UCSD-AML1 (cell line): ENCODE data around the gene FXYD4.
"Not testable (repeated sequence)": the region's sequence is repeated elsewhere in the genome, so short reads cannot be mapped to it uniquely, and the experiment has no call there.

Experiments used
- DNase-seq: peaks from one replicate; lab custom pipeline; 2025; ENCODE audit not compliant: unreplicated experiment; lab: John Stamatoyannopoulos, UW

The FXYD4 gene, protein sequence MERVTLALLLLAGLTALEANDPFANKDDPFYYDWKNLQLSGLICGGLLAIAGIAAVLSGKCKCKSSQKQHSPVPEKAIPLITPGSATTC

DNA sequence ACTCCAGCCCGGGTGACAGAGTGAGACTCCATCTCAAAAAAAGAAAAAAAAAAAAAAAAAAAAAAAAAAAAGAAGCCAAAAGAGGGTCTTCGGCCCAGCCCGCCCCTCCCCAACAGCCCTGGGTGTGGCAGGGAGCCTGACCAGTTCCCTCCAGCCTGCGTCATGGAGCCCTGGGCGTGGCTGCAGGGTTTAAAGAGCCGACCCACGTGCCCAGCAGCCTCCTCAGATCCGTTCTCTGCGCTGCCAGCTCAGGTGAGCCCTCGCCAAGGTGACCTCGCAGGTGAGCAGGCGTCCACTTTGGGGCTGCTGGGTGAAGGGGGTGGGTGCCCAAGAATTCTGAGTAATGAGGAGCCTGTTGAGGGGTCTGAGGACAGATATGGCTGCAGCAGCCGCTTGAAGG lies at the start of gene FXYD4:
TSS of gene FXYD4 (plus strand) at position 219 of the 400 bp plus-strand sequence. CDS start 2,111 bp downstream, outside the sequence.
- DNase-seq: no peak

DNA sequence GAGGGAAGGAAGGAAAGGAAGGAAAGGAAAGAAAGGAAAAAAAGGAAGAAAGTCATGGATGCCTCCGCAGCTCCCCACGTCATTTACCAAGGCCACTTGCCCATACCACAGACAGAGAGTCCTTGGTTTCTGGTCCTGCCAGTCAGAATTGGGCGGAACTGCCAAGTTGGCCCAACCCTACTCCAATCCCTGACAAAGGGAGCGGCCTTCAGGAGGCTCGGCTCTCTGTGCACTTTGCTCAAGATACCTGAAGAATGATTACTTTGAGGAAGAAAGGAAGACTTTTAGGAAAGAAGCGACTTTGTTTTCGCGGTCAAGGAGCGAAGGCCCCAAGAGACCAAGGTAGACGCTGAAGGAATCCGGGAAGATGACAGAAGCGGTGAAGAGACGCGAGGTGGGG lies 49.1 kb upstream of the FXYD4 start:
- DNase-seq: no peak

DNA sequence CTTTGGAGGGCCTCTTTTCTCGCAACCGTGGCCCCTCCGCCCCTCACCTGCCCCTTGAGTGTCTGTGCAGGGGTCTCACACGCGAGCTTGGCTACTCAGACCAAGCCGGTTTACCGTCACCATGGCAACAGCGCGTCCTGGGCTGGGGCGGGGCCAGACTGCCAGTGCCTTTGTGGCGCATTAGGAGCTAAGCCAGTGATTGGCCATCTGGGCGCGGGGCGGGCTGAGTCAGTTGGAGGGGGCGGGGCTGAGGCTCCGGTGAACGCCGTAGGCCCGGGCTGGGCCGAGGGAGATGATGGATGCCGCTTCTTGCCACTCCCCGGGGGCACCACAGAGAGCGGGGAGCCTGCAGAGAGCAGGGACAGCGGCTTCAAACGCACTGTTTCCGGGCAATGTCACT lies 48.7 kb upstream of the FXYD4 start:
- no peak for DNase-seq

DNA sequence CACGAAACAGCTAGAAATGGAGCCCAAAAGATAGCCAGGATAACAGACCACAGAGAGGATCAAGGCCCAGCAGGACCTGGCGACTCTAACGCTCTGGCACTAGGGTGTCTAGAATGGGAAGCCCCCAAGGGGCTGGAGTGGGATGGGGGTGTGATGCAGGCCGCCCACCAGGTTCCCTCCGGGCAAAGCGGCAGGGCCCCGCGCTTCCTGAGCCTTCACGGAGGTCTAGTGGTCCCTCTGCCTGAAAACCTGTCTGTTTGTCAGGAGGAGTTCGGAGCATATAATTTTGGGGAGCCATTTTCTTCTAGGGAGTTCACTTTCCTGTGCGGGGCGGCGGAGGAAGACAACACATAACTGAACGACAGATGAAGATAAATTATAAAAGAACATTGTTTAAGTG lies 48.2 kb upstream of the FXYD4 start:
- DNase-seq: no peak

DNA sequence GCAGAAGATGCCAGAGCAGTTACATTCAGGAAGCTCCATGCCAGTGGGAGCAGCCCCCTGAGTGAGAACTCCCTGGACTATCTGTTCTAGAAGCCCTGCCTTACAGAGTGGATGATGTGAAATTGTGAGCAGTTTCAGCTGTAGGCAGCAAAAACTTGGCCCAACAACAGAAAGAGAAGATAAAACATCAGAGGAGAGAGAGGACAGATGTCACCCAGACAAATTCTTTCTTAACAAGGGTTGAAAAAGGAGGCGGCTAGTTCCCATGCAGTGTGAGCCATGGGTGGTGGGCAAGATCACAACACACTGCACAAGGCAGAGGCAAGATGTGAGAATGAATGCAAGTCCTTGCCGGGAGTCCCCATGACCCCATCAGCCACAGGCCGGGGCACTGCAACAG lies 46.6 kb upstream of the FXYD4 start:
- no peak for DNase-seq

DNA sequence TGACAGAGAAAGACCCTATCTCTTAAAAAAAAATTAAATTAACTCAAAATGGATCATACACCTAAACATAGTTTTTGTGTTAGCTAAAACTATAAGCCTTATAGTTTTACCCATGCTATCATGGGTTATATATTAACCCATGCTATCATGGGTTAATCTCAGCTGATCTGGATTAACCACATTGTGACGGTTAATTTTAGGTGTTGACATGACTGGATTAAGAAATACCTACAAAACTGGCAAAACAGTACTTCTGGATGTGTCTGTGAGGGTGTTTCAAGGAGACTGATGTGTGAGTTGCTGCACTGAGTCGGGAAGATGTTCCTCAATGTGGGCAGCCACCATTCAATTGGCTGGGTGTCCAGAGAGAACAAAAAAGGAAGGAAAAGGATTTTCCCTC lies 44.3 kb upstream of the FXYD4 start:
- DNase-seq: no peak

DNA sequence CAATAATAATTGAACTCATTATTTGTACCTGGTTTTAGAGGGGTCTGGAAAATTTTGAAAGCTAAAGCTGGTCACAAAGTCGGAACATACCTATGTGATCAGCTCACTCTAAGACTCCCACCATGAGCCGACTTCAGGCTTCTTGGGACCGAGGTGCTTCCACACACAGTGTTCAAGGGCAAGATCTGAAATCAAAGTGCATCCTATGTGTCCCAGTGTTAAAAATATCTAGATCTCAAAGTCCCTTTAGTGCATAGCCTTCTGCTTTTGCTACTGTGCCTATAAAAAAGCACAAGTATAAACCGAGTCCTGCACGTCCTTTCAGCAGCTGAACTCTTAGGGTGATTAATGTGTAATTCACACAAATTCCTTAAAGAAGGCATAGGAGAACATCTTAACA lies 43.5 kb upstream of the FXYD4 start:
- no peak for DNase-seq

DNA sequence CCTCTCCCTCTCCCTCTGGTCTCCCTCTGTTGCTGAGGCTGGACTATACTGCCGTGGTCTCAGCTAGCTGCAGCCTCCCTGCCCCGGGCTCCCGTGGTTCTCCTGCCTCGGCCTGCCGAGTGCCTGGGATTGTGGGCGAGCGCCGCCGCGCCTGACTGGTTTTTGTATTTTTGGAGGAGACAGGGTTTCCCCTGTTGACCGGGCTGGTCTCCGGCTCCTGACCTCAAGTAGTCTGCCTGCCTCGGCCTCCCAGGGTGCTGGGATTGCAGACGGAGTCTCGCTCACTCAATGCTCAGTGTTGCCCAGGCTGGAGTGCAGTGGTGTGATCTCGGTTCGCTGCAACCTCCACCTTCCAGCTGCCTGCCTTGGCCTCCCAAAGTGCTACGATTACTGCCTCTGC lies 42.6 kb upstream of the FXYD4 start:
- DNase-seq: not testable (repeated sequence)

DNA sequence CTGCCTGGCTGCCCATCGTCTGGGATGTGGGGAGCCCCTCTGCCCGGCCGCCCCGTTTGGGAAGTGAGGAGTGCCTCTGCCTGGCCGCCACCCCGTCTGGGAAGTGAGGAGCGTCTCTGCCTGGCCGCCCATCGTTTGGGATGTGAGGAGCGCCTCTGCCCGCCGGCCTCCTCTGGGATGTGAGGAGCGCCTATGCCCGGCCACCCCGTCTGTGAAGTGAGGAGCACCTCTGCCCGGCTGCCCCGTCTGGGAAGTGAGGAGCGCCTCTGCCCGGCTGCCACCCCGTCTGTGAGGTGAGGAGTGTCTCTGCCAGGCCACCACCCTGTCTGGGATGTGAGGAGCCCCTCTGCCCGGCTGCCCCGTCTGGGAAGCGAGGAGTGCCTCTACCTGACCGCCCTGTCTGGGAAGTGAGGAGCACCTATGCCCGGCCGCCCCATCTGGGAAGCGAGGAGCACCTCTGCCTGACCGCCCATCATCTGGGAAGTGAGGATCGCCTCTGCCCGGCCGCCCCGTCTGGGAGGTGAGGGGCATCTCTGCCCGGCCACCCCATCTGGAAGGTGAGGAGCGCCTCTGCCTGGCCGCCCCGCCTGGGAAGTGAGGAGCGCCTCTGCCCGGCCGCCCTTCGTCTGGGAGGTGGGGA lies 42.1 kb upstream of the FXYD4 start:
- DNase-seq: not testable (repeated sequence)

DNA sequence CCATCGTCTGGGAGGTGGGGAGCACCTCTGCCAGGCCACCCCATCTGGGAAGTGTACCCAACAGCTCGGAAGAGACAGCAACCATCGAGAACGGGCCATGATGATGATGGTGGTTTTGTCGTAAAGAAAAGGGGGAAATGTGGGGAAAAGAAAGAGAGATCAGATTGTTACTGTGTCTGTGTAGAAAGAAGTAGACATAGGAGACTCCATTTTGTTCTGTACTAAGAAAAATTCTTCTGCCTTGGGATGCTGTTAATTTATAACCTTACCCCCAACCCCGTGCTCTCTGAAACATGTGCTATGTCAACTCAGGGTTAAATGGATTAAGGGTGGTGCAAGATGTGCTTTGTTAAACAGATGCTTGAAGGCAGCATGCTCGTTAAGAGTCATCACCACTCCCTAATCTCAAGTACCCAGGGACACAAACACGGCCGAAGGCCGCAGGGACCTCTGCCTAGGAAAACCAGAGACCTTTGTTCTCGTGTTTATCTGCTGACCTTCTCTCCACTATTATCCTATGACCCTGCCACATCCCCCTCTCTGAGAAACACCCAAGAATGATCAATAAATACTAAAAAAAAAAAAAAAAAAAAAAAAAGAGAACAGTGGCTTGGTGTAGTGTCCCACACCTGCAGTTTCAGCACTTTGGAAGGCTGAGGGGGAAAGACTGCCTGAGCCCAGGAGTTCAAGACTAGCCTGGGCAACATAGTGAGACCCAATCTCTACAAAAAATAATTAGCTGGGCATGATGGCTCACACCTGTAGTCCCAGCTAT lies 41.2 kb upstream of the FXYD4 start:
- not testable (repeated sequence) for DNase-seq

DNA sequence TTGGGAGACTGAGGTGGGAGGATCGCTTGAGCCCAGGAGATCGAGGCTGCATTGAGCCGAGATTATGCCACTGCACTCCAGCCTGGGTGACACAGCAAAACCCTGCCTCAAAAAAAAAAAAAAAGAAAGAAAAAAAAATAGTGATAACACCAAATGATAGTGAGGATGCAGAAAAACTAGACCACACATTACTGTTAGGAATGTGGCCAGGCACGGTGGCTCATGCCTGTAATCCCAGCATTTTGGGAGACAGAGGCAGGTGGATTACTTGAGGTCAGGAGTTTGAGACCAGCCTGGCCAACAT lies 40.7 kb upstream of the FXYD4 start:
- not testable (repeated sequence) for DNase-seq

DNA sequence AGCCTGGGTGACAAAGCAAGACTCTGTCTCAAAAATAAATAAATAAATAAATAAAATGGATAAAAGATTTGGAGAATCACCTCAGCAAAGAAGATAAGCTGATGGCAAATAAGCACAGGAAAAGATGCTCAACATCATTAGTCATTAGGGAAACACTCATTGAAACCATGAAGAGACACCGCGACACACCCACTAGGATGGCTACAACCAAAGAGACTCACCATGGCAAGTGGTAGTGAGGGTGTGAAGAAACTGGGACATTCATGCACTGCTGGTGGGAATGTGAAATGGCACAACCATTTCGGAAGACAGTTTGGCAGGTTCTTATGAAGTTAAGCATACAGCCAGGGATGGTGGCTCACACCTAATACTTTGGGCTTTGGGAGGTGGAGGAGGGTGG lies 37.8 kb upstream of the FXYD4 start:
- no peak for DNase-seq

DNA sequence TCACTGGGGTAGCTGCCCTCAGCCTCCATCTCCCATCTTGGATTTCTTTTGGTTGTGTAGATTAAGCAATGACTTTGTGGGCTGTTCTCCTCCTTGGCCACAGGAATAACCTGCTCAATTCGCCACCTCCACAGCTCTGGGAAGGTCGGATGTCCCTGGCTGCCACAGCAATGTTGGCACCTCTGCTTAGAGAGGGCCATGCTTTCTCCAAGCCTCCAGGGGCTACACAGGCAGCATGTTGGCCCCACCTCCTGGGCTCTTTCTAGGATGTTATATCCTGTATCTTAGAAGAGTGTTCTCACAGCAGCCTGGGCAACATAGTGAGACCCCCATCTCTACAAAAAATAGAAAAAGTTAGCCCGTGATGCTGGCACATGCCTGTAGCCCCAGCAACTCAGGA lies 35.4 kb upstream of the FXYD4 start:
- no peak for DNase-seq

DNA sequence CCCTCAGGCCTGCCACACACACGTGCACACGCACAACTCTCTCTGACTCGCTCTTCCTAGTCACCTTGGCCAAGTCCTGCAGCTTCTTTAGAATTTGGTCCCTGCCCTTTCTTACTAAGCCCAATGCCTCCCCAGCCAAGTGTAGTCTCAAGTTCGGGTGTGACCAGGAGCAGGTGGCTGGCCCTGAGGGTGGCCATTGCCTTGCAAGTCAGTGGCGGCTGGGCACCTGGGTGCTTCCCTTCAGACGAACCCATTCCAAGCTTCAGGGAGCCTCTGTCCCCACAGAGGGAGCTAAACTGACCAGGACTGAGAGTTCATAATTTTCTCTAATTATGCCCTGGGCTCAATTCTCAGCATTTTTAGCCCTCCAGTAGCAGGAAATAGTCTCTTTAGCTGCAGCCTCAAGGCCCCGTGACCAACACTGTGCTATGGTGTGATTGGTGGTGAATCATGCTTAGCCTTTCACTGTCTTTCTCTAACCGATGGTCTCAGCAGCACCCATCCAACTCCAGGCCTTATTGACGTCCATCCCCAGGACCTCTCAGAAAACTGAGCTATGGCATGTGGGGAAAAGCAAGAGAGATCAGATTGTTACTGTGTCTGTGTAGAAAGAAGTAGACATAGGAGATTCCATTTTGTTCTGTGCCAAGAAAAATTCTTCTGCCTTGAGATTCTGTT lies 34.7 kb upstream of the FXYD4 start:
- no peak for DNase-seq

DNA sequence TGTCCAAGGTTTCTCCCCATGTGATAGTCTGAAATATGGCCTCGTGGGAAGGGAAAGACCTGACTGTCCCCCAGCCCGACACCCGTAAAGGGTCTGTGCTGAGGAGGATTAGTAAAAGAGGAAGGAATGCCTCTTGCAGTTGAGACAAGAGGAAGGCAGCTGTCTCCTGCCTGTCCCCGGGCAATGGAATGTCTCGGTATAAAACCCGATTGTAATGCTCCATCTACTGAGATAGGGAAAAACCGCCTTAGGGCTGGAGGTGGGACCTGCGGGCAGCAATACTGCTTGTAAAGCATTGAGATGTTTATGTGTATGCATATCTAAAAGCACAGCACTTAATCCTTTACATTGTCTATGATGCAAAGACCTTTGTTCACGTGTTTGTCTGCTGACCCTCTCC lies 33.9 kb upstream of the FXYD4 start:
- DNase-seq: not testable (repeated sequence)

DNA sequence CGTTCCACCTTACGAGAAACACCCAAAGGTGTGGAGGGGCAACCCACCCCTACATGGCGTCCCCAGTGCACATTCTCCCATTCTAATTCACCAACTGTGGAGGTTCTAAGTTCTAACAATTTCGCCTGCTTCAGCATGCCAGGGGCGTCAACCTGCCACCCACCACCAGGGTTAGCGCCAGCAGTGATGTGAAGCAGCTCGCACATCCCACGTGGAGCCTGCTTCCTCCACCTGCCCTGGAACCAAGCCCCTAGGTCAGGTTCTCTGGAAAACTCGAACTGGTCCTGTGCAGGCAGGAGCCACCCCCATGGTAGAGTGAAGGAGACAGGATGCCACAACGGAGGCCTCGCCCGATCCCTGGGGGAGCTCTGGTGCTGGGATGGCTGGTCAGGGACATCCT lies 33.3 kb upstream of the FXYD4 start:
- no peak for DNase-seq

DNA sequence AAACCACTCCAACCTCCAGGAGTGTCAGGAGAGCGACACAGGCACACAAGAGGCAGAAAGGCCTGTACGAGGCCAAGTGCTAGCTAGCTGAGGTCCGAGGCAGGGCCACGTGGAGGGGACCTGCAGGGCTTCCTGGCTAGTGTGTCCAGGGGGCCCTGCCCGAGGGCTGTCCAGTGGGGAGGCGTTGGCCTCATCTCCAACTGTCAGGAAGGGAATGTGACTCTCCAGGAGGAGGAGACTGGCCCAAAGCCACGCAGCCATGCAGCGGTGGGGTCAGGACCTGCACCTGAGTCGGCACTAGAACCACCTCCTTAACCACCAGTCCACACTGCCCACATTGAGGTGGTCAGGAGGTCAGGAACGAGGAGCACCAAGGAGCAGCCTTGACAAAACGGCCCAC lies 32.3 kb upstream of the FXYD4 start:
- no peak for DNase-seq

DNA sequence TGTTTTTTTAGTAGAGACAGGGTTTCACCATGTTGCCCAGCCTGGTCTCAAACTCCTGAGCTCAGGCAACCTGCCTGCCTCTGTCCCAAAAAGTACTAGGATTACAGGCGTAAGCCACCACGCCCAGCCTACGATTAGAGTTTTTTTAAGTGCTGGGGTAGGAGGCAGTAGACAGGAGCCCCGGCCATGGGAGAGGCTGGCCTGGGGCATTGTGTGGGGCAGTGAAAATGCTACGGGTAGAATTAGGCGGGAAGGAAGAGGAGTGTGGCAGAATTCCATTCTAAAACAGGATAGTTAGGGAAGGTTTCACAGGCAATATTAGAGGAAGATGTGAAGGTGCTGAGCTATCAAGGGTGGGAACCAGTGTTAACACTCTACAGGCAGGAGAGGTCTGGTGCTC lies 31.3 kb upstream of the FXYD4 start:
- no peak for DNase-seq

DNA sequence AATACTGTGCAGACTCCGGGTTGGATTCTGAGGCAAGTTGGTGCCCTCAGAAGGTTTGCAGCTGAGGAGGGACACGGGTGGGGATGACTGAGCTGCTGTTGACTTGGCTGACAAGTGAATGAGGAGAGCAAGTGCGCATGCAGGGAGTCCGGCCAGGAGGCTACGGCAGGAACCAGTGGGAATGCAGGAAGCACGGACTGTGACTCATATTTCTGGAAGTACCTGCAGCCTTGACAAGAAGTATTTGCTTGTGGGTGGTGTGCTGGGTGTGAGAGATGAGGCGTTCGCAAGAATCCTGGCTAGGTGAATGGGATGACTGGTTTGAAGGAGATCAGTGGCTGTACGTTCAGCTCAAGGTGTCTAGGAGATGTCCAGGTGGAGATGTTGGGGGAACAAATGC lies 30.8 kb upstream of the FXYD4 start:
- no peak for DNase-seq

DNA sequence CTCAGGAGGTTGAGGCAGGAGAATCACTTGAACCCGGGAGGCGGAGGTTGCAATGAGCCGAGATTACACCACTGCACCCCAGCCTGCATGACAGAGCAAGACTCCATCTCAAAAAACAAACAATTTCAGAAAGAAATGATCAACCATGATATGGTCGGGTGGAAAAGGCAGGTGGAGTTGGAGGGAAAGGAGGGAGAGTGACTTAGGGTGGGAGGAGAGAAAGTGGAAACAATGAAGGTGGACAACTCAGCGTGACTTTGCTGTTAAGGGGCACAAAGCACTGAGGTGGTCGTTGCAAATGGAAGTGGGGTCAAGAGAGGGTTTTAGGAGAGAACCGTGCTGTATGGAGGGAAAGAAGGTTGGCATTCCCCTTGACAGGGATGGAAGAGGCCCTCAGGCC lies 30.0 kb upstream of the FXYD4 start:
- no peak for DNase-seq

DNA sequence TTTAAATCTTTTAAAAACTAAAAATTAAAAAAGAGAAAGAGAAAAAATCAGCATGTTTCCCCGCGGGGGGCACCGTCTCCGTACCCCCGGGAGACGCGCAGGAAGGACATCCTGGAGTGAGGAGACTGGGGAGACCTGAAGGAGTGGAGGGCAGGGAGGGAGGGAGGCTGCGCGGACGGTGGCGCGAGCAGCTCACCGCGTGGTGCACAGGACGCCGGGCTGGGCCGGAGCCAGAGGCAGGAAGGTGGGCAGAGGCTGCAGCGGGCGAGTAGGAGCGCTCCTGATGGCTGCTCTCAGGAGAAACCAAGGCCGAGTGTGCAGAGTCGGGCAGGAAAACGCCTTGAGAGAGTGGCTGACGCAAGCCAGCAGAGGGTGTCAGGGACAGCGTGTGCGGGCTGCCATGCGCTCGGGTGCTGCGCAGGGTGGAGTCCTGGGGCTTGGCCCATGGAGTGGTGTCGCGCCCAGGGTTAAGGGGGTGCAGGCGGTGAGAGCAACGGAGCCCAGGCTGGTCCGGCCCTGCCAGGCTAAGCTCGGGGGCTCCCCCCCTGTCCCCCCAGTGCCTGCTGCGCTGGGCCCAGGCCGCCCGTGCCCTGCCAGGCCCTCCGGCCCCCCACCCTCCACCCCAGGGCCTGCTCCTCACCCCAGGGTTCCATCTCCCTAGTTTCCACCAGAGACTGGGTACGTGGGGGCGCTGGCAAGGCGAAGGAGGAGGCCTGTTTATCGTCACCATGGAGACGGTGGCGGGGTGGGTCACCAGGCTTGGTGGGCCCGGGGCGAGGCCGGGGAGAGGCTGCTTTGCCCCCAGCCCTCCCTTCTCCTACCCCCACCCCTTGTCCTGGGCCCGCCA lies 28.9 kb upstream of the FXYD4 start:
- DNase-seq: no peak
